OCI-LY7 (cell line): ENCODE results near the gene CLEC4F.

Experiments used
- CTCF ChIP-seq: fragments of 200-600 bp; sonication (generic); conservative IDR thresholded peaks from 2 replicates; pipeline ENCODE4 v1.5.1; 2014; ENCODE audit warnings: mild to moderate bottlenecking, antibody characterized with exemption, low read length, moderate library complexity, mixed read lengths
- EZH2phosphoT487 ChIP-seq: fragments of 200-600 bp; sonication (generic); IDR thresholded peaks from 2 replicates; pipeline ENCODE4 v1.6.1; 2018; ENCODE audit warnings: low read depth, borderline replicate concordance, mild to moderate bottlenecking, mixed run types, antibody characterized with exemption, low read length, moderate library complexity, mixed read lengths

GRCh38 chr2:70769450-70769849, 50.9 kb downstream of the CLEC4F start:
- TF ChIP-seq CTCF: no peak
- TF ChIP-seq EZH2phosphoT487: no peak
